SJCRH30 (cell line): ENCODE results near the gene CYSTM1. TPM values are rescaled to one million over a fixed set of nuclear protein-coding genes. Genes with fewer than 3 reads are reported as not detected.

Experiments used
- DNase-seq, 2 experiments: peaks; one replicate each; pipeline ENCODE4 v3.0.0-alpha.2; 2015 to 2020
- H3K27ac ChIP-seq: fragments of 250-450 bp; sonication (Bioruptor Pico); 2 replicates; pipeline ENCODE4 v1.5.1; 2020; ENCODE audit warnings: mild to moderate bottlenecking, moderate library complexity
- H3K27me3 ChIP-seq: fragments of 250-450 bp; sonication (Bioruptor Pico); 2 replicates; pipeline ENCODE4 v1.5.1; 2020; ENCODE audit warnings: mild to moderate bottlenecking, moderate library complexity
- H3K36me3 ChIP-seq: fragments of 250-450 bp; sonication (Bioruptor Pico); 2 replicates; pipeline ENCODE4 v1.5.1; 2020; ENCODE audit warnings: mild to moderate bottlenecking, moderate library complexity
- H3K4me1 ChIP-seq: fragments of 250-450 bp; sonication (Bioruptor Pico); 2 replicates; pipeline ENCODE4 v1.5.1; 2020; ENCODE audit warnings: mild to moderate bottlenecking, moderate library complexity
- H3K4me3 ChIP-seq: fragments of 250-450 bp; sonication (Bioruptor Pico); 2 replicates; pipeline ENCODE4 v1.5.1; 2020; ENCODE audit warnings: mild to moderate bottlenecking, moderate library complexity
- H3K9me3 ChIP-seq: fragments of 250-450 bp; sonication (Bioruptor Pico); replicated peaks from 2 replicates; pipeline ENCODE4 v1.5.1; 2020; ENCODE audit warnings: mild to moderate bottlenecking, moderate library complexity
- total RNA-seq: library from RNA; depleted of rRNA; stranded (reverse); fragments of >200 nt; shearing (Covaris generic); gene quantifications from 2 replicates; pipeline ENCODE4 v1.2.3, GENCODE V29; 2014

Gene CYSTM1
- total RNA-seq, 1 experiment from 2014 or later: 10.5 TPM

DNA sequence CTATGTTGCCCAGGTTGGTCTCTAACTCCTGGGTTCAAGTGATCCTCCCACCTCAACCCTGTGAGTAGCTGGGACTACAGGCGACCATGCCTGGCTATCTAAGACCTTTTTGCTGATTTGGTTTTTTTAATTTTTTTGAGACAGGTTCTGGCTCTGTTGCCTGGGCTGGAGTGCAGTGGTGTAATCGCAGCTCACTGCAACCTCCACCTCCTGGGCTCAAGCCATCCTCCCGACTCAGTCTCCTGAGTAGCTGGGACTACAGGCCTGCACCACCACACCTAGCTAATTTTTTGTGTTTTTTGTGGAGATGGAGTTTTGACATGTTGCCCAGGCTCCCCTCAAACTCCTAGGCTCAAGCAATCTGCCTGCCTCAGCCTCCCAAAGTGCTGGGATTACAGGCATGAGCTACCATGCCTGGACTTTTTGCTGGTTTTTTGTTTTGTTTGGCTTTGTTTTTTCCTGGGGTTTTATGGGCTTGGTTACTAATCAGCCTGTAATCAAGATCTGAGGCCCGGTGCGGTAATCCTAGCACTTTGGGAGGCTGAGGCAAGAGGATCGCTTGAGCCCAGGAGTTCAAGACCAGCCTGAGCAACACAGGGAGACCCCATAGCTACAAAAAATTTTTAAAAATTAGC, 3.6 kb downstream of the CYSTM1 start:
- no peaks in the 10 kb centered on the region for H3K4me1 ChIP-seq
- H3K4me3 ChIP-seq: no peak overlapping the region
- H3K36me3 ChIP-seq: no peaks in the 10 kb centered on the region
- DNase-seq: no peak
- H3K9me3 ChIP-seq: no peaks in the 10 kb centered on the region
- no peaks in the 10 kb centered on the region for H3K27me3 ChIP-seq
- no peak overlapping the region for H3K27ac ChIP-seq

DNA sequence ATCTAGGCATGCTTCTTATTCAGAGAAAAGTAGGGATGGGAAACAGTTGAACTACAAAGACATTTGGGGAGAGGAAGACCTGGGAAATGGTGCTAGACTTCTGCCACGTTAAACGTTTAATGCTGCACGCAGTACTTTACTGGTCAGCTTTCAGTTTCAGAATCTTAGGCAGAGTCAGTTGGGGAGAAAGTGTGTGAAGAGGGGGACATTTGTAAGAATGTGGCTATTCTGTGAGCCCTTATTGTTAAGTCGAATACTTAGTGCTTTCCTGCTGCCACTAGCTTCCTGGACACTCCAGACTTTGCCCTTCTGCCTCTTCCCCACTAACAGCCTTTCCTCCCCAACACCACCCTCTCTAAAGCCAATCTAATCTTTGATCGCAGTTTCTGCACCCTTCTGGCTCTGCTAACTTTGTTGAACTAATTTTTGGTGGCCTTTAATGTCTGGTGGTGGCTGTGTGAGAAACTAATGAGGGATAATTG, 6.1 kb downstream of the CYSTM1 start:
- no peaks in the 10 kb centered on the region for H3K9me3 ChIP-seq
- no peak overlapping the region for H3K4me3 ChIP-seq
- no peak for DNase-seq
- H3K27me3 ChIP-seq: no peaks in the 10 kb centered on the region
- H3K36me3 ChIP-seq: no peaks in the 10 kb centered on the region
- H3K4me1 ChIP-seq: no peaks in the 10 kb centered on the region
- no peak overlapping the region for H3K27ac ChIP-seq

- Histone ChIP-seq H3K36me3 (no peaks in the 10 kb centered on the region), H3K27ac (no peak overlapping the region), H3K9me3 (no peaks in the 10 kb centered on the region), H3K4me3 (no peak overlapping the region), H3K27me3 (no peaks in the 10 kb centered on the region), H3K4me1 (no peaks in the 10 kb centered on the region)
- DNase-seq: no peak
Observed at GRCh38 chr5:140181525-140181924, 6.5 kb downstream of the CYSTM1 start.

GRCh38 chr5:140182075-140182711, 7.2 kb downstream of the CYSTM1 start:
- no peak for DNase-seq
- Histone ChIP-seq H3K9me3 (no peaks in the 10 kb centered on the region), H3K27ac (no peak overlapping the region), H3K27me3 (no peaks in the 10 kb centered on the region), H3K36me3 (no peaks in the 10 kb centered on the region), H3K4me1 (no peaks in the 10 kb centered on the region), H3K4me3 (no peak overlapping the region)

- Histone ChIP-seq H3K9me3 (no peaks in the 10 kb centered on the region), H3K27me3 (no peaks in the 10 kb centered on the region), H3K4me3 (no peak overlapping the region), H3K4me1 (no peaks in the 10 kb centered on the region), H3K36me3 (no peaks in the 10 kb centered on the region), H3K27ac (no peak overlapping the region)
- no peak for DNase-seq
Observed at GRCh38 chr5:140182803-140183367, 7.9 kb downstream of the CYSTM1 start.

DNA sequence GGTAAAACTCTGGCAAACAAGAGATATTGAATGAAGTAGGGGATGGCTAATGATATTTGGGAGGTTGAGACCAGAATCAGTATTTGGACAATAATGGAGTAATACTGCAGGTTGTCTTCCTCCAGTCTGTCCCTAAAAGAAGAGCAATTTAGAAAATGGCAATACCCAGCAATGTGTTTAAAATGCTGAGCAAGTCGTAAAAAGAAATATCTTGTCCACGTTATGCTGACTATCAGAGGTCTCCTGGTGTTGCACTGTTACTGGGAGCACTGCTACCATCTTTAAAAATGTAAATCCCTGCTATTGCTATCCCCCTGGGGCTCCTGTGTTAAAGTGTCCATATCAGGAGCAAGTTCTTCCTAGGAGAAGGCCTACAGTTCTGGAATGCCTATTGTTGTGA, 10.4 kb downstream of the CYSTM1 start:
- DNase-seq: no peak
- no peaks in the 10 kb centered on the region for H3K27me3 ChIP-seq
- no peak overlapping the region for H3K27ac ChIP-seq
- no peaks in the 10 kb centered on the region for H3K4me1 ChIP-seq
- no peaks in the 10 kb centered on the region for H3K36me3 ChIP-seq
- no peaks in the 10 kb centered on the region for H3K9me3 ChIP-seq
- no peak overlapping the region for H3K4me3 ChIP-seq

DNA sequence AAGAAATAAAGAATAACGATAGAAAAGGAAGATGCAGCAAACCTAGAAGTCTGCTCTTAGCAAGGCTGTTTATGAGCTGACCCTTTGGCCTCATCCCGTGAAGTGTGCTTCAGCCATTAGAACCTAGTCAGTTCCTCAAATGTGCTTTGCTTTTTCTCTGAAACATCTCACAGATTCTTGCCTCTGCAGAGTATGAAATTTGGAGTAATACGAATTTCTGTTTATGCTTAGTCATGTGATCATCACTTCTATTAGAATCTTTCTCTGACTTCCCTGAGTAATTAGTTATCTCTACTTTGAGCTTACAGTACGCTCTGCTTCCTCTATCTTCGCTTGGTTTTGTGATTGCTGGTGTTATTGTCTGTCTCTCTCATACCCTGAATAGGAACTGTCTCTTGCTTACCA, 11.3 kb downstream of the CYSTM1 start:
- DNase-seq: no peak
- Histone ChIP-seq H3K36me3 (no peaks in the 10 kb centered on the region), H3K27ac (no peak overlapping the region), H3K27me3 (no peaks in the 10 kb centered on the region), H3K9me3 (no peaks in the 10 kb centered on the region), H3K4me1 (no peaks in the 10 kb centered on the region), H3K4me3 (no peak overlapping the region)

DNA sequence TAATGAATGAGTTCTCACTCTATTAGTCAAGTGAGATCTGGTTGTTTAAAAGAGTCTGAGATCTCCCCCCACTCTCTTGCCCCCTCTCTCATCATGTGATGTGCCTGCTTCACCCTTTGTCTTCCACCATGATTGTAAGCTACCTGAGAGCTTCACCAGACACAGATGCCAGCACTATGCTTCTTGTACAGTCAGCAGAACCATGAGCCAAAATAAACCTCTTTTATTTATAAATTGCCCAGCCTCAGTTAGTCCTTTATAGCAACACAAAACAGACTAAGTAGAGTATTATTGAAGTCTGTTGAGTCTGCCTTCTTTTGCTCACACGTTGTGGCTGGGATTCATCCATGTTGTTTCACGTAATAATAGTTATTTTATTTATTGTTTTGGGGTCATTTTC, 14.3 kb downstream of the CYSTM1 start:
- no peak for DNase-seq
- Histone ChIP-seq H3K27ac (no peak overlapping the region), H3K4me3 (no peak overlapping the region), H3K4me1 (no peaks in the 10 kb centered on the region), H3K9me3 (no peaks in the 10 kb centered on the region), H3K27me3 (no peaks in the 10 kb centered on the region), H3K36me3 (no peaks in the 10 kb centered on the region)

DNA sequence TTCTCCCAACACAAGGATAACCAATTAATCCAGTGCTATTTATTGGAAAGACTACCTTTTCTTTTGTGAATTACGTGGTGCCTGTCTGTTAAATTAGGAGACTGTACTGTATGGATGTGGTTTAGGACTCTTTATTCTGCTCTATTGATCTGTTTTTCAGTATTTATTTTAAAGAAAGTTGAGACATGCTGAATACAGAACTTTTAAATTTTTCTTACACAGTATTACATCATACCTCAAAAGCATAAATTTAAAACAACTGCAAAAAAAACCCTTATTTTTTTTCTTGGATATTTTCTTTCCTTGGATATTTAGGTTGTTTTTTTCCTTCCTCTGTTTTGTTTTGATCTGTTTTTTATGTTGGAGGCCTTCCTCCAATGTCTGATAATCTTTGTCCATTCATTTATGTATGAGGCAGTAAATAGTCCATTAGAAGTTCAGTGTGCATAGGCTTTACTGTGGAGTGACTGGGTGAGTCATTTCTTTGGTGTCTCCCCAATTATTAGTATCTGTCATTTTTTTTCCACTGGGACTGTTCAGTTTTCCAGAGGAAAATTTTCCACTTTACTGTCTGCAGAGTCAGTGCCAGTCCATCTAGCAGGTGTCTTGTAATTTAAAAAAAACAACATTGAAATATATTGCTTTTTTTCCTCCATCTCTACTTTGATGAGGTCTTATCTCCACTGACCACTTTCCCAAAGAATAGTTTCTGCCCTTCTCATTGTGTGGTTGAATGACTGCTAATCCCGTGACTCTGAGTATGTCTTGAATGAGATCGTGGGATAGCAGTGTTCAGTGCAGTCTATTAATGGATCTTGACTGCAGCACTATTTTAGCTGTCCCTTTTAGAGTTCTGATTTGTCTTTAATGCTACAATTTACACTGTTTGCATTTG, 15.2 kb downstream of the CYSTM1 start:
- Histone ChIP-seq H3K4me1 (no peaks in the 10 kb centered on the region), H3K36me3 (no peaks in the 10 kb centered on the region), H3K9me3 (no peaks in the 10 kb centered on the region), H3K4me3 (no peak overlapping the region), H3K27me3 (no peaks in the 10 kb centered on the region), H3K27ac (no peak overlapping the region)
- DNase-seq: no peak

DNA sequence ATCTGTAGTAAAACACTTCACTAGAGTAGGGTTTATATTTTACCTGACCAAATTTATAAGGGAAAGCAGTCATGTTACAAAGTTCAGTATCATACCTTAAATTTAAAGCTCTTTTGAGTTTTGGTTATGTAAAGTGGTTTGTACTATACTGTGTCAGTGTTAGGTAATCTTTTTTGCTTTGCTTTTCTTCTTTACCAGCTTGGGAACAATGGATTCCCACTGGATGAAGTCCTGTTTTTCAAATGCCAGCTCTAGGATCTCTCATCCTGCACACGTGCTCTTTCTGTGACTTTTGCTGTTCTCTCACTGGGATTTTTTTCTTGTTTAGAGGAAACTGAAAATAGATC, 15.9 kb downstream of the CYSTM1 start:
- no peak overlapping the region for H3K27ac ChIP-seq

DNA sequence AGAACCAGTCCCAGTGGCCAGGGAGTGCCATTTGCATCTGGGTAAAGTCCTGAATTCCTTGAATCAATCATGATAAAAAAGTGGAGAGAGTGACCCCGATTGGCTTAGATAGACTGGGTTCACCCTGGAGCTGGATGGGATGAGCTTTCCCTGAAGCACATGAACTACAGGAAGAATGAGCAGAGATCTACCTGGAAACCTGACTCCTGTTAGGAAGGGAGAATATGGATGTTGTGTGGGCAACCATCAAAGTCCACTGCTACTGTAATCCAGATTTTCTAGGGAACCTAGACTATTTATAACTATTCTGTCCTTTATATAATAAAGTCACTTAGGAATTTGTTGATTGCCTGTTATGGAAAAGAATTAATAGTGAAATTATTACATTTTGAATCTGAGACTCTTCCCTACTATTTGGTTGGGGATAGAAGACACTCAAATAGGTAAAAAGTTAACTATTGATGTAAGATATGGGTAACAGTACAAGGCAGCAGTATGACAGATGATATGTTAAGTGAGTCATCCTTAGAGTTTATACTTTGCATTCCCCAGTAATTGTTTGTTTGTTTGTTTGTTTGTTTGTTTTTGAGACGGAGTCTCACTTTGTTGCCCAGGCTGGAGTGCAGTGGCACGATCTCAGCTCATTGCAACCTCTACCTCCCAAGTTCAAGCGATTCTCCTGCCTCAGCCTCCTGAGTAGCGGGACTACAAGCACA, 17.9 kb downstream of the CYSTM1 start:
- no peaks in the 10 kb centered on the region for H3K27me3 ChIP-seq
- H3K27ac ChIP-seq: no peak overlapping the region
- H3K36me3 ChIP-seq: no peaks in the 10 kb centered on the region
- H3K4me1 ChIP-seq: no peaks in the 10 kb centered on the region
- H3K9me3 ChIP-seq: no peaks in the 10 kb centered on the region
- no peak overlapping the region for H3K4me3 ChIP-seq
- DNase-seq: no peak

More for the DNA sequence above, 15.9 kb downstream of the CYSTM1 start:
- Histone ChIP-seq H3K27me3 (no peaks in the 10 kb centered on the region), H3K4me1 (no peaks in the 10 kb centered on the region), H3K4me3 (no peak overlapping the region), H3K36me3 (no peaks in the 10 kb centered on the region), H3K9me3 (no peaks in the 10 kb centered on the region)
- no peak for DNase-seq

DNA sequence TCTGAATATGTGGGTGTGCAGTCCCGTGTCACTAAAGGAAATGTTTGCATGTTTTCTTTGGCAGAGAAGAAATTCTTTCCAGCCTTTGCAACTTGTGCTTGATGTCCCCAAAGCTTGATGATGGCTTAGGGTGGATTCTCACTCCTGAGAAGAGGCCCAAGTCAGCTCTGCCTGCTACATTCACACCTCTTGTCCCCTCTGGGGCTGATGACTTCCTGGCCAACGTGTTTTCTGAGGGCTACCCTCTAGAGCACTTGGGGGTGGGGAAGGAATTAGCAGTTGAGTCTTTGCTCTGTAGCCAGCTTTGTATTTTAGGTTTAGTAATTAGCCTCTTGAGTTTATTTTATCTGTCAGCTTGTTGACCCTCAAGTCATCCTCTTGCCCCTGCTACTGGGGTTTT, 19.7 kb downstream of the CYSTM1 start:
- no peak for DNase-seq
- Histone ChIP-seq H3K27me3 (no peaks in the 10 kb centered on the region), H3K4me3 (no peak overlapping the region), H3K4me1 (no peaks in the 10 kb centered on the region), H3K9me3 (no peaks in the 10 kb centered on the region), H3K27ac (no peak overlapping the region), H3K36me3 (no peaks in the 10 kb centered on the region)

DNA sequence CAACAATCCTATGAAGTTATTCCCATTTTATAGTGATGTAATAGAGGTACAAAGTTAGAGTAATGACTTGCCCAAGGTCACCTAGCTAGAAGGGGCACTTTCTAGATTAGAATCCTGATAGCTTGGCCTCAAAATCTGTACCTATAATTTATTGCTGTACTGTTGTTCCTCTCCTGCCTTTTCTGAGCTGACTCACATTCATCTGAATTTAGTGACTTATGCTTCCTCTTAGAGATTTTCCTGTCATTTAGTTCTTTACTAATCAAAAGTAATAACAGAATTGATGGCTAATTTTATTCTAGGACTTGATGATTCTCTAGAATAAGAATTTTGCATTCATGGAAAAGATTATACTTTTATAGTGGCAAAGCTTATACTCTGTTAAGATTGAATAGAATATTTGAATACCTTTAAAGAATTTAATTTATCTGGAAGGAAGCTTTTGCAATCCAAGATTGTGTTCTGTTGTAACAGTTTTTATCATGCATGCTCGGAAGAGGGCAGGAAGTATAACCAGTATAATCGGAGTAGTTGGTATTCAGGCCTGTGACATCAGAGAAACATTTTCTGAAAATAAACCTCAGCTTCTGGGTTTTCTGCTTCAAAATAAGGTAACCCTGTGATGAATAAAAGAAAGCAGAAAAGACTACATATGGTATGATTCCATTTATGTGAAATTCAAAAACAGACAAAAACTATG, 21.3 kb downstream of the CYSTM1 start:
- Histone ChIP-seq H3K4me1 (no peaks in the 10 kb centered on the region), H3K36me3 (no peaks in the 10 kb centered on the region), H3K4me3 (no peak overlapping the region), H3K27ac (no peak overlapping the region), H3K9me3 (no peaks in the 10 kb centered on the region), H3K27me3 (no peaks in the 10 kb centered on the region)
- DNase-seq: no peak

DNA sequence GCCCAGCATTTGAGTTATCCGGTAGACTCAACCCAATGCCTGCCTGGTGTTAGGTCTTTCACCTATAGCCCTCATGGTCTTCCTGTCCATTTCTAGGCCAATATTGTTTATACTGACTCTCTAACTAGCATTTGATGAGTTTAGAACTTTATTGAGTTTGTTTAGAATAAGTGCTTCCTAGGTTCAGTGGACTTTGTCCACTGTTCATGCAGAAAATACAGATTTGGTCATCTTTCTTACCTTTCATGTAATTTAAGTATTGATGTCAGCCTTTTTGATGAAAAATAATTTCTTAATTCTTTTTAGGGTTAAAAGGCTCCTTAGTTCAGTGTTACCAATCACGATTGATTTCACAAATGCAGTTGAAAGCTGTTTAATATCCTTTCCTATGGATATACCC, 22.0 kb downstream of the CYSTM1 start:
- no peak for DNase-seq
- no peak overlapping the region for H3K27ac ChIP-seq
- H3K4me3 ChIP-seq: no peak overlapping the region
- H3K4me1 ChIP-seq: no peaks in the 10 kb centered on the region
- no peaks in the 10 kb centered on the region for H3K36me3 ChIP-seq
- H3K9me3 ChIP-seq: no peaks in the 10 kb centered on the region
- no peaks in the 10 kb centered on the region for H3K27me3 ChIP-seq
